ENCODE results near the gene MR1.

DNA sequence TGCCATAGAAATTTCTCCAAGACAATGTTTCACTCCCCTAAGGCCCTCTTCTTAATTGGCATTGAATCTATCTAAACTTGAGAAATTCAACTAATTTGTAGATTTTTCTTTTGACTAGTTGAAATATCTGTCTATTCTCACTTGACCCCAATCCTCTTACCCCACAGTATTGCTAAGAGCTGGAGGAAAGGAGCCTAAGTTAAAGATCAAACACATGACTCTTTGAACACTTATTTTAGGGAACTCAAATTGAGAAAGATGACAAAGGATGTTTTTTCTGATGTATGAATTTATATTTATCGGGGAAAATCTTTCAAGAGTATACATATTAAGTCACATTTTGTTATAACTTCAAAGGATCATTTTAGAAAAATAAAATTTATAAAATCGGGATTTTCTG lies 3.6 kb downstream of the MR1 start:
- TF ChIP-seq POLR2A (IDR thresholded peaks at IDR 0.05; ENCODE audit: low read length) (no peak), GATA1 (IDR thresholded peaks at IDR 0.05; ENCODE audit: low read depth, low read length) (no peak)

Measured in erythroblast (primary cell).